ENCODE results near the gene GOLT1A.

DNA sequence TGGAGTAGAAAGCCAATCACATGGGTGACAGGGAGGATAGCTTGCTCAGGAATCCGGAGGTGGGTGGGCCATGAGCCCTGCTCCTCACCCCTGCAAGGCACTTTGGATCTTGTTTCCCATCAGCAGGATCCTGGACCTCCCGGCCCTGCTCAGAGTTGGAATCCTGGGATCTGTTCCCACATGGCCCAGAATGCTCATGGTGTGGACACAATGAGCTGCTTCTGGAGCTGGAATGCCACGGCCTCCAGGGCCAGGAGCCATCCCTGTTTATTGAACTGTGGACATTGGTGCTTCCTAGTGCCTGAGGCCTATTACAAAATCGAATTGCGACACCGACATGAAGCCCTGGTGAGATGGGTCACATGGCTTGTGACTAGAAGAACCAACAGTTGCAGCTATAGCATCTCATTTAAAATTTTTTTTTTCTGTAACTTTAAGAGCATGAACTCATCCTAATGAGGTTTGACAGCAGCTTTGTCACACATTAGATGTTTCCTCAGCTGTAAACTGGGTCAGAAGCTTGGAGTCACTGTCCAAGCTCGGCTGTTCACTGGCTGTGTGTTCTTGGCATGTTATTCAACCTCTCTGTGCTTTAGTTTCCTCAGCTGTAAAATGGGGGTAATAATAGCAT, 40.4 kb upstream of the GOLT1A start:
- TF ChIP-seq EZH2 (IDR thresholded peaks at IDR 0.05; ENCODE audit: insufficient read depth, low read length): no peak
- TF ChIP-seq, protein P1, sequence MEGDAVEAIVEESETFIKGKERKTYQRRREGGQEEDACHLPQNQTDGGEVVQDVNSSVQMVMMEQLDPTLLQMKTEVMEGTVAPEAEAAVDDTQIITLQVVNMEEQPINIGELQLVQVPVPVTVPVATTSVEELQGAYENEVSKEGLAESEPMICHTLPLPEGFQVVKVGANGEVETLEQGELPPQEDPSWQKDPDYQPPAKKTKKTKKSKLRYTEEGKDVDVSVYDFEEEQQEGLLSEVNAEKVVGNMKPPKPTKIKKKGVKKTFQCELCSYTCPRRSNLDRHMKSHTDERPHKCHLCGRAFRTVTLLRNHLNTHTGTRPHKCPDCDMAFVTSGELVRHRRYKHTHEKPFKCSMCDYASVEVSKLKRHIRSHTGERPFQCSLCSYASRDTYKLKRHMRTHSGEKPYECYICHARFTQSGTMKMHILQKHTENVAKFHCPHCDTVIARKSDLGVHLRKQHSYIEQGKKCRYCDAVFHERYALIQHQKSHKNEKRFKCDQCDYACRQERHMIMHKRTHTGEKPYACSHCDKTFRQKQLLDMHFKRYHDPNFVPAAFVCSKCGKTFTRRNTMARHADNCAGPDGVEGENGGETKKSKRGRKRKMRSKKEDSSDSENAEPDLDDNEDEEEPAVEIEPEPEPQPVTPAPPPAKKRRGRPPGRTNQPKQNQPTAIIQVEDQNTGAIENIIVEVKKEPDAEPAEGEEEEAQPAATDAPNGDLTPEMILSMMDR (IDR thresholded peaks at IDR 0.05; ENCODE audit: insufficient read depth, low read depth, low read length): no peak

All from astrocyte (in vitro differentiated cells and primary cell).